Gastrocnemius medialis (tissue), 4 donors: ENCODE data around the gene RBPJ.

Experiments used
- POLR2A ChIP-seq, 2 donors: fragments of 450-650 bp; IDR thresholded peaks; one replicate each; pipeline ENCODE4 v1.6.1; 2017; ENCODE audit warnings: antibody characterized with exemption in 2 of 2, mild to moderate bottlenecking in 2 of 2, moderate library complexity in 2 of 2
- TF ChIP-seq, protein P1 (sequence below), 5 experiments: fragments of 450-650 bp in 3 of 5; fragments of 200-600 bp in 2 of 5; sonication (generic) in 2 of 5; IDR thresholded peaks in 4 of 5; conservative IDR thresholded peaks in 1 of 5; 1 replicate in 4 of 5; 2 replicates in 1 of 5; pipeline ENCODE4 v1.5.1; 2016 to 2019; ENCODE audit warnings: antibody characterized with exemption in 5 of 5, mild to moderate bottlenecking in 3 of 5, moderate library complexity in 3 of 5

DNA sequence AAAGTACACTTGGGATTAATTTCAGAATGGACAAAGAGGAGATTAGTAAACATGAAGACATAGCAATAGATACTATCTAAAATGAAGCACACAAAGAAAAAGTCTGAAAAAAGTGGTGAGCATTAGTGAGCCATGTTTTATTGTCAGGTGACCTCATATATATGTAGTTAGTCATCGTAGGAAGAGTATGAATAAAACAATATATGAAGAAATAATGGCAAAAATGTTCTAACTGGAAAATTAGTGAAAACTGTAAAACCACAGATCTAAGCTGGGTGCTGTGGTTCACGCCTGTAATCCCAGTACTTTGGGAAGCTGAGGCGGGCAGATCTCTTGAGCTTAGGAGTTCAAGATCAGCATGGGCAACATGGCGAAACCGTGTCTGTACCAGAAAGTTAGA lies 67.9 kb downstream of the RBPJ start:
- TF ChIP-seq, protein P1, sequence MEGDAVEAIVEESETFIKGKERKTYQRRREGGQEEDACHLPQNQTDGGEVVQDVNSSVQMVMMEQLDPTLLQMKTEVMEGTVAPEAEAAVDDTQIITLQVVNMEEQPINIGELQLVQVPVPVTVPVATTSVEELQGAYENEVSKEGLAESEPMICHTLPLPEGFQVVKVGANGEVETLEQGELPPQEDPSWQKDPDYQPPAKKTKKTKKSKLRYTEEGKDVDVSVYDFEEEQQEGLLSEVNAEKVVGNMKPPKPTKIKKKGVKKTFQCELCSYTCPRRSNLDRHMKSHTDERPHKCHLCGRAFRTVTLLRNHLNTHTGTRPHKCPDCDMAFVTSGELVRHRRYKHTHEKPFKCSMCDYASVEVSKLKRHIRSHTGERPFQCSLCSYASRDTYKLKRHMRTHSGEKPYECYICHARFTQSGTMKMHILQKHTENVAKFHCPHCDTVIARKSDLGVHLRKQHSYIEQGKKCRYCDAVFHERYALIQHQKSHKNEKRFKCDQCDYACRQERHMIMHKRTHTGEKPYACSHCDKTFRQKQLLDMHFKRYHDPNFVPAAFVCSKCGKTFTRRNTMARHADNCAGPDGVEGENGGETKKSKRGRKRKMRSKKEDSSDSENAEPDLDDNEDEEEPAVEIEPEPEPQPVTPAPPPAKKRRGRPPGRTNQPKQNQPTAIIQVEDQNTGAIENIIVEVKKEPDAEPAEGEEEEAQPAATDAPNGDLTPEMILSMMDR (IDR thresholded peaks at IDR 0.05 in 4 of 5, conservative IDR thresholded peaks at IDR 0.05 in 1 of 5): no peak
- no peak for TF ChIP-seq POLR2A (IDR thresholded peaks at IDR 0.05)
